Lower leg skin (tissue), 3 donors: ENCODE results near the gene ULK2.

Experiments used
- POLR2A ChIP-seq, 2 donors: fragments of 450-650 bp; IDR thresholded peaks; one replicate each; pipeline ENCODE4 v1.6.1; 2016 to 2017; ENCODE audit warnings: antibody characterized with exemption in 2 of 2, mild to moderate bottlenecking in 1 of 2, moderate library complexity in 1 of 2
- TF ChIP-seq, protein P1 (sequence below), 3 donors: fragments of 450-650 bp; IDR thresholded peaks; one replicate each; pipeline ENCODE4 v1.5.1; 2016; ENCODE audit warnings: antibody characterized with exemption in 3 of 3, mild to moderate bottlenecking in 3 of 3, moderate library complexity in 2 of 3

DNA sequence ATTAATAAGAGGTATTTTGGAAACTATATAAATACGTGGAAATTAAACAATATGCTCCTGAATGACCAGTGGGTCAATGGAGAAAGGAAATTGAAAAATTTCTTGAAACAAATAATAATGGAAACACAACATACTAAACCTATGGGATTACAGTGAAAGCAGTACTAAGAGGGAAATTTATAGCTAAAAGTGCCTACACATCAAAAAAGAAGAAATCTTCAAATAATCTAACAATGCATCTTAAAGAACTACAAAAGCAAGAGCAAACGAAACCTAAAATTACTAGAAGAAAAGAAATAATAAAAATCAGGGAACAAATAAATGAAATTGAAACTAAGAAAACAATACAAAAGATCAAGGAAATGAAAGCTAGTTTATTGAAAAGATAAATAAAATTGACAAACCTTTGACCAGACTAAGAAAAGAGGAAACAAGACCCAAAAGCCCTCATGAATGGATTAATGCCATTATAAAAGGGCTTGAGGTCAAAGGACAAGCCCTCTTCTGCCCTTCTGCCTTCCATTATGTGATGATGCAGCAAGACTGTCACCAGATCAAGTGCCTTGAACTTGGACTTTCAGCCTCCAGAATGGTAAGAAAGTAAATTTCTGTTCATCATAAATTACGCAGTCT is 75.7 kb downstream of the ULK2 start:
- no peak for TF ChIP-seq POLR2A (IDR thresholded peaks at IDR 0.05)
- TF ChIP-seq, protein P1, sequence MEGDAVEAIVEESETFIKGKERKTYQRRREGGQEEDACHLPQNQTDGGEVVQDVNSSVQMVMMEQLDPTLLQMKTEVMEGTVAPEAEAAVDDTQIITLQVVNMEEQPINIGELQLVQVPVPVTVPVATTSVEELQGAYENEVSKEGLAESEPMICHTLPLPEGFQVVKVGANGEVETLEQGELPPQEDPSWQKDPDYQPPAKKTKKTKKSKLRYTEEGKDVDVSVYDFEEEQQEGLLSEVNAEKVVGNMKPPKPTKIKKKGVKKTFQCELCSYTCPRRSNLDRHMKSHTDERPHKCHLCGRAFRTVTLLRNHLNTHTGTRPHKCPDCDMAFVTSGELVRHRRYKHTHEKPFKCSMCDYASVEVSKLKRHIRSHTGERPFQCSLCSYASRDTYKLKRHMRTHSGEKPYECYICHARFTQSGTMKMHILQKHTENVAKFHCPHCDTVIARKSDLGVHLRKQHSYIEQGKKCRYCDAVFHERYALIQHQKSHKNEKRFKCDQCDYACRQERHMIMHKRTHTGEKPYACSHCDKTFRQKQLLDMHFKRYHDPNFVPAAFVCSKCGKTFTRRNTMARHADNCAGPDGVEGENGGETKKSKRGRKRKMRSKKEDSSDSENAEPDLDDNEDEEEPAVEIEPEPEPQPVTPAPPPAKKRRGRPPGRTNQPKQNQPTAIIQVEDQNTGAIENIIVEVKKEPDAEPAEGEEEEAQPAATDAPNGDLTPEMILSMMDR (IDR thresholded peaks at IDR 0.05), result no peak
